HG02884 (cell line): ENCODE results near the gene FLNC.

Experiments used
- ATAC-seq: cut with Tn5 transposase; IDR thresholded peaks from one replicate; pipeline ENCODE4 v1.9.1; 2021; ENCODE audit warnings: mild to moderate bottlenecking, moderate library complexity; ENCODE audit not compliant: unreplicated experiment

Gene FLNC

GRCh38 chr7:128800567-128800966 is 29.6 kb upstream of the FLNC start:
- ATAC-seq: no peak

- ATAC-seq: no peak
Measured at GRCh38 chr7:128801003-128801402, 29.2 kb upstream of the FLNC start.

- ATAC-seq: no peak
Measured at GRCh38 chr7:128801667-128802418, 28.4 kb upstream of the FLNC start.

GRCh38 chr7:128804484-128804883 is 25.7 kb upstream of the FLNC start:
- ATAC-seq: no peak

GRCh38 chr7:128805225-128805624 is 25.0 kb upstream of the FLNC start:
- no peak for ATAC-seq

GRCh38 chr7:128807191-128807590 is 23.0 kb upstream of the FLNC start:
- no peak for ATAC-seq

GRCh38 chr7:128809363-128809762 is 20.8 kb upstream of the FLNC start:
- ATAC-seq: no peak

GRCh38 chr7:128810473-128810872 is 19.7 kb upstream of the FLNC start:
- no peak for ATAC-seq

- ATAC-seq: no peak
Measured at GRCh38 chr7:128810997-128811396, 19.2 kb upstream of the FLNC start.

- ATAC-seq: no peak
Measured at GRCh38 chr7:128811631-128812430, 18.4 kb upstream of the FLNC start.

GRCh38 chr7:128812514-128813168 is 17.6 kb upstream of the FLNC start:
- ATAC-seq: no peak

- no peak for ATAC-seq
Measured at GRCh38 chr7:128814499-128814898, 15.7 kb upstream of the FLNC start.

GRCh38 chr7:128815289-128815942 is 14.8 kb upstream of the FLNC start:
- no peak for ATAC-seq

GRCh38 chr7:128818694-128819093 is 11.5 kb upstream of the FLNC start:
- no peak for ATAC-seq

- no peak for ATAC-seq
Measured at GRCh38 chr7:128821724-128822123, 8.5 kb upstream of the FLNC start.

- no peak for ATAC-seq
Measured at GRCh38 chr7:128826512-128826911, 3.7 kb upstream of the FLNC start.

GRCh38 chr7:128826916-128827247 is 3.3 kb upstream of the FLNC start:
- ATAC-seq: no peak

GRCh38 chr7:128827248-128827958 is 2.8 kb upstream of the FLNC start:
- no peak for ATAC-seq

- ATAC-seq: no peak
Measured at GRCh38 chr7:128827971-128828711, 2.1 kb upstream of the FLNC start.
